HG03175 (cell line): ENCODE data around the gene TMEM121B.

Experiments used
- ATAC-seq: cut with Tn5 transposase; IDR thresholded peaks from one replicate; pipeline ENCODE4 v1.9.1; 2021; ENCODE audit warnings: mild to moderate bottlenecking, moderate library complexity; ENCODE audit not compliant: unreplicated experiment

The TMEM121B gene

GRCh38 chr22:17112491-17113042 lies 8.6 kb downstream of the TMEM121B start:
- no peak for ATAC-seq

GRCh38 chr22:17110791-17111550 lies 10.2 kb downstream of the TMEM121B start:
- ATAC-seq = no peak

- no peak for ATAC-seq
Observed at GRCh38 chr22:17109976-17110375, 11.2 kb downstream of the TMEM121B start.

- ATAC-seq = no peak
Observed at GRCh38 chr22:17109113-17109865, 11.9 kb downstream of the TMEM121B start.

- ATAC-seq = no peak
Observed at GRCh38 chr22:17108256-17109112, 12.7 kb downstream of the TMEM121B start.

- ATAC-seq = no peak
Observed at GRCh38 chr22:17107547-17107810, 13.7 kb downstream of the TMEM121B start.

GRCh38 chr22:17106785-17107546 lies 14.2 kb downstream of the TMEM121B start:
- no peak for ATAC-seq

- ATAC-seq = no peak
Observed at GRCh38 chr22:17106161-17106784, 14.9 kb downstream of the TMEM121B start.

- ATAC-seq = no peak
Observed at GRCh38 chr22:17105143-17106129, 15.7 kb downstream of the TMEM121B start.

GRCh38 chr22:17104336-17104935 lies 16.7 kb downstream of the TMEM121B start:
- ATAC-seq = no peak

- ATAC-seq = no peak
Observed at GRCh38 chr22:17103351-17103750, 17.8 kb downstream of the TMEM121B start.

GRCh38 chr22:17102297-17102667 lies 18.9 kb downstream of the TMEM121B start:
- no peak for ATAC-seq

- ATAC-seq = no peak
Observed at GRCh38 chr22:17101475-17102296, 19.5 kb downstream of the TMEM121B start.

GRCh38 chr22:17100621-17101020 lies 20.5 kb downstream of the TMEM121B start:
- no peak for ATAC-seq

GRCh38 chr22:17098379-17098819 lies 22.8 kb downstream of the TMEM121B start:
- ATAC-seq = no peak

GRCh38 chr22:17097701-17098100 lies 23.5 kb downstream of the TMEM121B start:
- ATAC-seq = no peak

- no peak for ATAC-seq
Observed at GRCh38 chr22:17097062-17097461, 24.1 kb downstream of the TMEM121B start.

- no peak for ATAC-seq
Observed at GRCh38 chr22:17096071-17096470, 25.1 kb downstream of the TMEM121B start.
